Mesenchymal stem cell (in vitro differentiated cells and primary cell): ENCODE results near the gene LRRC36.

Experiments
- DNase-seq: peaks from one replicate; pipeline ENCODE4 v3.0.0-alpha.2; 2013
- H2AFZ ChIP-seq: one replicate; pipeline ENCODE4 v1.6.1; 2013; ENCODE audit warnings: low read depth, mild to moderate bottlenecking, control low read depth, inconsistent platforms, low read length, moderate library complexity
- H2AK5ac ChIP-seq: 2 replicates; pipeline ENCODE4 v1.6.1; 2013; ENCODE audit warnings: low read length, moderate library complexity, mild to moderate bottlenecking, inconsistent platforms; ENCODE audit not compliant: severe bottlenecking
- H2BK120ac ChIP-seq: one replicate; pipeline ENCODE4 v1.6.1; 2013; ENCODE audit warnings: low read depth, mild to moderate bottlenecking, inconsistent platforms, low read length, moderate library complexity
- H2BK12ac ChIP-seq, 2 experiments: one replicate each; pipeline ENCODE4 v1.6.1; 2013; ENCODE audit warnings: inconsistent platforms in 2 of 2, low read length in 2 of 2, mild to moderate bottlenecking in 2 of 2, moderate library complexity in 2 of 2, control low read depth in 1 of 2
- H2BK15ac ChIP-seq: one replicate; pipeline ENCODE4 v1.6.1; 2013; ENCODE audit warnings: mild to moderate bottlenecking, low read depth, inconsistent platforms; ENCODE audit not compliant: poor library complexity, severe bottlenecking
- H2BK5ac ChIP-seq: 2 replicates; pipeline ENCODE4 v1.6.1; 2013; ENCODE audit warnings: low read depth, mild to moderate bottlenecking, low read length, control low read depth, inconsistent platforms; ENCODE audit not compliant: poor library complexity, severe bottlenecking
- H3K14ac ChIP-seq, 2 experiments: one replicate each; pipeline ENCODE4 v1.6.1; 2013; ENCODE audit warnings: inconsistent platforms in 2 of 2, low read length in 2 of 2, control low read depth in 1 of 2, mild to moderate bottlenecking in 1 of 2, moderate library complexity in 1 of 2
- H3K18ac ChIP-seq, 2 experiments: one replicate each; pipeline ENCODE4 v1.6.1; 2013; ENCODE audit warnings: inconsistent platforms in 2 of 2, low read length in 2 of 2, control low read depth in 1 of 2, low read depth in 1 of 2, mild to moderate bottlenecking in 1 of 2
- H3K23ac ChIP-seq, 2 experiments: one replicate each; pipeline ENCODE4 v1.6.1; 2013; ENCODE audit warnings: inconsistent platforms in 2 of 2, low read length in 2 of 2, mild to moderate bottlenecking in 2 of 2, moderate library complexity in 2 of 2, control low read depth in 1 of 2
- H3K27ac ChIP-seq: 2 replicates; pipeline ENCODE4 v1.5.1; 2013; ENCODE audit warnings: mild to moderate bottlenecking, moderate library complexity, low read length, control low read depth, inconsistent platforms; ENCODE audit not compliant: poor library complexity, severe bottlenecking
- H3K27me3 ChIP-seq, 2 experiments: 2 replicates each; pipeline versions ENCODE4 v1.6.1 to v1.7.0; 2013; ENCODE audit warnings: low read length in 2 of 2, mild to moderate bottlenecking in 2 of 2, moderate library complexity in 2 of 2, control low read depth in 1 of 2, inconsistent platforms in 1 of 2; ENCODE audit not compliant: control insufficient read depth in 1 of 2, insufficient read depth in 1 of 2
- H3K36me3 ChIP-seq, 2 experiments: 2 replicates each; pipeline versions ENCODE4 v1.6.1 to v1.7.0; 2013; ENCODE audit warnings: low read length in 2 of 2, control low read depth in 1 of 2, inconsistent platforms in 1 of 2, low read depth in 1 of 2, mild to moderate bottlenecking in 1 of 2; ENCODE audit not compliant: insufficient read depth in 2 of 2, control insufficient read depth in 1 of 2
- H3K4ac ChIP-seq, 2 experiments: one replicate each; pipeline ENCODE4 v1.6.1; 2013; ENCODE audit warnings: inconsistent platforms in 2 of 2, low read length in 2 of 2, mild to moderate bottlenecking in 2 of 2, moderate library complexity in 2 of 2, control low read depth in 1 of 2, low read depth in 1 of 2
- H3K4me1 ChIP-seq: 2 replicates; pipeline ENCODE4 v1.6.1; 2013; ENCODE audit warnings: low read depth, low read length, control low read depth; ENCODE audit not compliant: control insufficient read depth, insufficient read depth
- H3K4me2 ChIP-seq: 2 replicates; pipeline ENCODE4 v1.6.1; 2013; ENCODE audit warnings: low read length, mild to moderate bottlenecking, inconsistent platforms; ENCODE audit not compliant: poor library complexity, severe bottlenecking
- H3K4me3 ChIP-seq, 2 experiments: 2 replicates each; pipeline versions ENCODE4 v1.5.1 to v1.7.0; 2013; ENCODE audit warnings: low read length in 2 of 2, mild to moderate bottlenecking in 2 of 2, control low read depth in 1 of 2, low read depth in 1 of 2; ENCODE audit not compliant: insufficient read depth in 1 of 2
- H3K79me1 ChIP-seq: replicated peaks from 2 replicates; pipeline ENCODE4 v1.6.1; 2013; ENCODE audit warnings: mild to moderate bottlenecking, control low read depth, low read length, inconsistent platforms; ENCODE audit not compliant: poor library complexity, severe bottlenecking
- H3K9ac ChIP-seq: 2 replicates; pipeline ENCODE4 v1.7.0; 2013; ENCODE audit warnings: mild to moderate bottlenecking, low read length, moderate library complexity
- H3K9me3 ChIP-seq: 2 replicates; pipeline ENCODE4 v1.7.0; 2013; ENCODE audit warnings: mild to moderate bottlenecking, low read length; ENCODE audit not compliant: control insufficient read depth
- H4K8ac ChIP-seq: one replicate; pipeline ENCODE4 v1.6.1; 2013; ENCODE audit warnings: inconsistent platforms, mild to moderate bottlenecking, low read length, moderate library complexity
- H4K91ac ChIP-seq: one replicate; pipeline ENCODE4 v1.6.1; 2013; ENCODE audit warnings: mild to moderate bottlenecking, low read length, inconsistent platforms
- WGBS: methylation state at CpG from one replicate; pipeline ENCODE4 v1.1.7; 2013; ENCODE audit warnings: mixed read lengths; 5-methylcytosine and 5-hydroxymethylcytosine counted together

The LRRC36 gene

DNA sequence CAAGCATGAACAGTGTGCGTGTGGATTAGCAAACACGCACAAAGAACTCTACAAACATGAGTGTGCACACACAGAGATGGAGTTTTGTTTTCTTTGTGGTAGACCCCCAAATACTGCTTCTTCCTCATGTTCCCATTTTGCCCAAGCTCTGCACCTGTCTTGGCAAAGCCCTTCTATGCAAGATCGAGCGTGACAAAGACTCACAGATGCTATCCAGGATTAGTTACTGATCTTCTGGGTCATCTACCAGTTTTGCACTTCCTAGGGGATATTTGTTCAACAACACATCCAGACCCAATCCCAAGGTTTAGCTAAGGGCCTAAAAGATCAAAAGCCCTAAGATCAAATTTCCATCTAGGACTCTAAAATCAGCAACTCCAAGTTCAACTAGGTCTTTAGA is 16.0 kb downstream of the LRRC36 start:
- Histone ChIP-seq H4K91ac (no peak overlapping the region), H3K14ac (no peak overlapping the region), H3K9me3 (no peaks in the 10 kb centered on the region), H3K79me1 (no peaks in the 10 kb centered on the region), H3K4me2 (no peak overlapping the region), H2BK12ac (no peak overlapping the region), H3K4me1 (no peaks in the 10 kb centered on the region), H3K27me3 (peaks cover 0 to 4% of the 10 kb centered on the region in 2 experiments), H3K18ac (no peak overlapping the region), H2AFZ (no peak overlapping the region), H3K4me3 (no peak overlapping the region), H3K36me3 (no peaks in the 10 kb centered on the region), H2BK120ac (no peak overlapping the region), H4K8ac (no peak overlapping the region), H3K4ac (no peak overlapping the region), H3K23ac (no peak overlapping the region), H2BK15ac (no peak overlapping the region), H3K9ac (no peak overlapping the region), H2BK5ac (no peak overlapping the region), H3K27ac (no peak overlapping the region), H2AK5ac (no peak overlapping the region)
- no peak for DNase-seq
- 97% methylated on average over 4 of the region's 4 CpGs for WGBS

DNA sequence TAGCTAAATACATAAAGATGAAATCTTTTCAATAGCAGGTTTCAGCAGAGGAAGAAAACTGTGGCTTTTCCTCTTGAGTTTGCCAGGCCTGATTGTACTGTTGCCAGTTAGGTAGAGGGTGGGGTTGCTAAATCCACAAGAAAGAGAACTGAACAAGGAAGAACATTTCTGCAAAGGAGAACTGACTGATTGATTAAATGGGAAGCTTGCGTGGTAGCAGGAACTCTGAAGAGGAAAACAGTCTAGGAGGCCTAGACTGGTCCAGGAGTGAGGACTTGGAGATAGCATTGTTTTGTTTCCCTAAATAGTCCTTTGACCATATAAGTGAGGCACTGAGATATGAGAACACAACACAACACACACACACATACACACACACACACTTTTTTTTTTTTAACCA is 18.8 kb downstream of the LRRC36 start:
- Histone ChIP-seq H3K4me3 (no peak overlapping the region), H2AFZ (no peak overlapping the region), H3K23ac (no peak overlapping the region), H3K9ac (no peak overlapping the region), H2BK5ac (no peak overlapping the region), H3K4ac (no peak overlapping the region), H4K91ac (no peak overlapping the region), H3K4me2 (no peak overlapping the region), H3K79me1 (no peaks in the 10 kb centered on the region), H2AK5ac (no peak overlapping the region), H3K4me1 (no peaks in the 10 kb centered on the region), H4K8ac (no peak overlapping the region), H3K27me3 (peaks cover 0 to 4% of the 10 kb centered on the region in 2 experiments), H3K27ac (no peak overlapping the region), H2BK120ac (no peak overlapping the region), H2BK12ac (no peak overlapping the region), H3K36me3 (no peaks in the 10 kb centered on the region), H3K18ac (no peak overlapping the region), H2BK15ac (no peak overlapping the region), H3K9me3 (no peaks in the 10 kb centered on the region), H3K14ac (no peak overlapping the region)
- no peak for DNase-seq
- WGBS, result 100% methylated on average over 1 of the region's 1 CpG

DNA sequence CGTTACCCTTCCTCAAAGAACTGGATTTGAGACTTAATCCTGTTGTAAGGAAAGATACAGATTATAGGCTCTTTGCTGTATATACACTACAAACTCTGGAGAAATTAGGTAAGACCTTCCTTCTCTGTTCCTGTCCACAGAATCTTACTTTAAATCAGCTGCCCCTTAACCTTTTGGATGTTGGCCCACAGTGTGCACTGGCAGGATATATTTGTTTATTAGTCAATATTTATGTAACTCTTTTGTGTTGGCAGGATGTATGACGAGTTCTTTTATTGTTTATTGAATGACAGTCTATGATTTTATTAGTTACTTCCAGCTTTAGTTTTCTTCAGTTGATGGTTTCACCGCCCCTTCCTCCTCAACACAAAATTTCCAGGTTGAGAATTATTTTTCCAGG is 19.7 kb downstream of the LRRC36 start:
- Histone ChIP-seq H3K27me3 (peaks cover 0 to 4% of the 10 kb centered on the region in 2 experiments), H3K36me3 (no peaks in the 10 kb centered on the region), H2AFZ (no peak overlapping the region), H3K18ac (no peak overlapping the region), H3K79me1 (no peaks in the 10 kb centered on the region), H3K9me3 (no peaks in the 10 kb centered on the region), H3K4me3 (no peak overlapping the region), H3K4me2 (no peak overlapping the region), H2AK5ac (no peak overlapping the region), H3K23ac (no peak overlapping the region), H3K9ac (no peak overlapping the region), H4K91ac (no peak overlapping the region), H2BK120ac (no peak overlapping the region), H2BK15ac (no peak overlapping the region), H3K4me1 (no peaks in the 10 kb centered on the region), H3K4ac (no peak overlapping the region), H3K14ac (no peak overlapping the region), H2BK12ac (no peak overlapping the region), H2BK5ac (no peak overlapping the region), H4K8ac (no peak overlapping the region), H3K27ac (no peak overlapping the region)
- DNase-seq, result no peak
- no CpG with 5 or more reads among the region's 3 CpGs for WGBS

DNA sequence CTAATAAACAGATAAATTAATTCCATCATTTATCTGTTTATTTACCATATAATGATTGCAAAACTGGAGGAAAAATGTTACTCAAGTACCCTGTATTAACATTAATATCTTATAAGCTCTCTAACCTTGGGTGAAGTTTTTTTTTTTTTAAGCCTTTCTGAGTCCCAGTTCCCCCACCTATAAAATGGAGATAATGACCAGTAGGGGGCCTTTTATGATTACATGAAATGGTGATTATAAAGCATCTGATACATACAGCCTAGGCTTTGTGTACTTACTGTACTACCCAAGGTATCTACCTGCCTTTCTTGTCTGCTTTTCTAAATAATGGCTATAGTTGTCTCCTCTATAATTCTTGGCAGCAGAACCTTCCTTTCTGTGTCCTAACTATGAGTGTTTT is 22.6 kb downstream of the LRRC36 start:
- no peak overlapping the region for H4K91ac ChIP-seq
- H2AK5ac ChIP-seq, result no peak overlapping the region
- no peak overlapping the region for H3K4ac ChIP-seq
- no peak overlapping the region for H2BK5ac ChIP-seq
- H2BK120ac ChIP-seq, result no peak overlapping the region
- DNase-seq, result peak; percentile 49
- no peak overlapping the region for H3K9ac ChIP-seq
- no peaks in the 10 kb centered on the region for H3K36me3 ChIP-seq
- H3K27ac ChIP-seq, result no peak overlapping the region
- no peak overlapping the region for H2BK15ac ChIP-seq
- H3K9me3 ChIP-seq, result no peaks in the 10 kb centered on the region
- no peak overlapping the region for H3K23ac ChIP-seq
- H2BK12ac ChIP-seq, result no peak overlapping the region
- H3K4me1 ChIP-seq, result no peaks in the 10 kb centered on the region
- H3K14ac ChIP-seq, result no peak overlapping the region
- H4K8ac ChIP-seq, result no peak overlapping the region
- H3K79me1 ChIP-seq, result no peaks in the 10 kb centered on the region
- no peak overlapping the region for H2AFZ ChIP-seq
- no peak overlapping the region for H3K4me3 ChIP-seq
- no peak overlapping the region for H3K4me2 ChIP-seq
- peaks cover 3 to 10% of the 10 kb centered on the region in 2 experiments for H3K27me3 ChIP-seq
- H3K18ac ChIP-seq, result no peak overlapping the region
